ENCODE measurements around the gene S100P.

Gene S100P

DNA sequence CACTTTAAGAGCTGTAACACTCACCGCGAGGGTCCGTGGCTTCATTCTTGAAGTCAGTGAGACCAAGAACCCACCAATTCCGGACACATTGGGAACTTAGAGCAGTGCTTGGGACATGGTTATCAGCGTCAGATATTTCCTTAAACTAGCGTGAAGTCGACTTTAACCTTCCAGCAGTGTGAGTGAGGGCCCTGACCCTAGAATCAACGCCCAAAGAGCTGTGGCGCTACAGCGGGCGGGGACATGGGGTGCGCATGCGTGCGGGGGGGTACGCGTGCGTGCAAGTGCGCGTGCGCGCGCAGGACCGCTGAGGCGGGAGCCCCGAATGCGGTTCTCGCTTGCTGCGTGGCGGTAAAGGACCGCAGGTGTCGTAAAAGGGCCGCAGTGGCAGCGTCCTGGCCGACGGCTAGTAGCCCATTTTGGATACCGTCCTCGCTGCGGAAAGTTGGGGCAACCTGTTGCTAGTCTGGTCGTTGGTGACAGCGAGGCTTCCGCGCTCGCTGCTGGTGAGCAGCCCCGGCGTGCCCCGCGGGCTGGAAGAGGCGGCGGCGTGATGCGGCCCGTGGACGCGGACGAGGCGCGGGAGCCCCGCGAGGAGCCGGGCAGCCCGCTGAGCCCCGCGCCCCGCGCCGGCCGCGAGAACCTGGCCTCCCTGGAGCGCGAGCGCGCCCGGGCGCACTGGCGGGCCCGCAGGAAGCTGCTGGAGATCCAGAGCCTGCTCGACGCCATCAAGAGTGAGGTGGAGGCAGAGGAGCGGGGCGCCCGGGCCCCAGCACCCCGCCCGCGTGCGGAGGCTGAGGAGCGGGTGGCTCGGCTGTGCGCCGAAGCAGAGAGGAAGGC, 19.8 kb upstream of the S100P start:
- DNase-seq: peak; percentile 95

DNA sequence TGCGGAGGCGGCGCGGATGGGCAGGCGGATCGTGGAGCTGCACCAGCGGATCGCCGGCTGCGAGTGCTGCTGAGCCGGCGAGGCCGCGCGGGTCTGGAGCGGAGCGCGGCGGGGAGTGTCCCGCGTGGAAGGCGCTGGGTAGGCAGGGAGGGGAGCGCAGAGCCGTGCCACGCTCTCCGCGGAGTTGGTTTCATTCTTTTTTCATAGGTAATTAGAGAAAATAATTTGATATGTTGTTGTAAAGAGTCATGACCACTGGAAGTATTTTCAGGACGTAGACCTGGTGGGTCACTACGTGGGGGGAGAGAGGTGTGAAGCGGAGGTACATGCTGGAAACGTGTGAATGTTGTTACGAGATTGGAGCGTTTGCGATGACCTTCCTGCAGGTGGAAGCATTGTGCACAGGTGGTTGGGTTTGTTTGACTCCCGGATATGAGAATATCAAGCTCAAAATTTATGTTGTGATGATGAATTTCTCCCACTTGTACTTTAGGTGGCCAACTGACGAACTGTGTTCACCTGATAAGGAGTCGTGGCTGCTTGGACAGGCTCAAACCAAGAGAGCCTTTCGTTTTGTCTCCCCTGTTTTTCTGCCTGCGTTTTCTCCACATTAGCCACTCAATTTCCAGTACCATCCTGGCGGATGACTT, 19.1 kb upstream of the S100P start:
- no peak for DNase-seq

DNA sequence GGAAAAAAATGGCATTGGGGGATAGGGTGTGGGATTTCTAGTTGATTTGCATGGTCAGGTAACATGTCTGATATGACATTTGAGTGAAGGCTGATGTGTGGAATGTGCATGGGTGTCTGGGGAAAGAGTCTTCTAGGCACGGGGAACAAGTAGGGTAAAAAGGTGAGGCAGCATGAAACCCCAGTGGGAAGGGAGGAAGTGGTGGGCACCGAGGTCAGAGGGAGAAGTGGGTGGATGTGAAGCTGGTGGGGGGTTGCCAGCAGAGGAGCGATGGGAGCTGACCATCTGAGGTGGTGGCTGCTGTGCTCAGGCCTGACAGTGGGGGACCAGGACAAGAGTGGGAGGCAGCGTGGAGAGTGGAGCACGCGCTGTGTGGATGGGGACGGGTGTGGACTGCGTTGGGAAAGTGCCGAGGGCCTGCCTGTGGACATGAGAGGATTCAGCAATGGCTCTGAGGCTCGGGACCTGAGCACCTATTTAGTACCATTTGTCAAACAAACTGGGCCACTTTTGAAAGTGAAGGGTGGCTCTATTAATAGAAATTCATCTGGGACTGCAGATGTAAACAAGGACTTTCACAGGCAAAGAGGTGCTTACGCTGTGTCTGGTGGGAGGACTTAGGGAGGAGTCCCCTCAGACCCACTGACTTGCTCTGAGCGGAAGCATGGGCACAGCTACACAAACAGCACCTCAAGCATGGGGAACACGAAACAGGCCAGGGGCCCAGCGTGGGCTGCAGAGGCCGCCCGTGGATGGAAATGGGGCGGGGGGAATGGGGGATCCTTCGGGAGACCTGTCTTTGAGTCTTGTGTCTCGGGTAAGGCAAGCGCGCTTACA, 16.7 kb upstream of the S100P start:
- DNase-seq: no peak

DNA sequence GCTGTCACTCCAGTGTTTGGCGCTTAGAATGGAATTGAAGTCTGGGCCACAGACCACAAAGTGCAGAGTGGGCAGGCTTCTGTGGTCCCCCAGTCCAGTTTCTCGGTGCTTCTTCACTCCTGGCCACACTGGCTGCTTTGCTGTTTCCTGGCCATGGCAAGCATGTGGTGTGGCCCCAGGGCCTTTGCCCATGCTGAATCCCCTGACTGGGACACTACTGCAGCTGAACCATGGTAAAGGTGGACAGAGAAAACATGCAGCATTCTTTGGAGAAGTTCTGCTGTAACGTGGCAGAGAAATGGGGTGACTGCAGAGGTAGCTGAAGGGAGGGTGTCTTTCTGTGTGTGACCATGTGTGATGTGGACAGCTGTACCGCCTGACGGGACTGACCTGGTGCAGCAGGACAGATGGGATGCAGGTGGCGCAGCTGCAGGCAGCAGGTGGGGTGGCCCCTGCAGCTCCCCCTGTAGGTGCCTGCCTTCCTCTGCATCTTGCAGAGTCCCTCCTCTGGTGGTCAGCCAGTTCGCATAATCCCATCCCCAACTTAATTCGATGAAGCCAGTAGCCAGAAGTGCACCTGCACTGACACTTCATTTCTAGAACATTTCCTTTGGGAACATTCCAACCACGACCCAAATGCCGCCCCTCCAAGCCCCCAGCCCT, 13.2 kb upstream of the S100P start:
- no peak for DNase-seq

DNA sequence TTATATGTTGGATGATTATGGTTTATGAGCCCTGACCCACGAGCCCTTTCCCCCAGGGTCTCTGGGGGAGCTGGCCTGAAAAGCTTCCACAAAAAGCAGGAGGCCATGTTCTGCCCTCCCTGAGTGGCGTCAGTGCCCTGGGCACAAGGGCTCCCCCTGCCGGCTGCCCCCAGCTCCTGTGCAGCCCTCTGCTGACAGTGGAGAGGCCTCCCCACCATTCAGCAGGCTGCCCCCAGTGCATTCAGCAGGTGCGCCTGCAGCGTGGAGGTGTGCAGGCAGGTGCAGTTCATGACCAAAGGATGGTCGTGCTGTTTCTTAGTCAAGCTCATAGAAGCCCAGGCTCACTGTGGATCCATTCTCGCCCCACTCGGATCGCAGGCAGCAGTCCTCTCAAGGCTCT, 12.5 kb upstream of the S100P start:
- DNase-seq: no peak

DNA sequence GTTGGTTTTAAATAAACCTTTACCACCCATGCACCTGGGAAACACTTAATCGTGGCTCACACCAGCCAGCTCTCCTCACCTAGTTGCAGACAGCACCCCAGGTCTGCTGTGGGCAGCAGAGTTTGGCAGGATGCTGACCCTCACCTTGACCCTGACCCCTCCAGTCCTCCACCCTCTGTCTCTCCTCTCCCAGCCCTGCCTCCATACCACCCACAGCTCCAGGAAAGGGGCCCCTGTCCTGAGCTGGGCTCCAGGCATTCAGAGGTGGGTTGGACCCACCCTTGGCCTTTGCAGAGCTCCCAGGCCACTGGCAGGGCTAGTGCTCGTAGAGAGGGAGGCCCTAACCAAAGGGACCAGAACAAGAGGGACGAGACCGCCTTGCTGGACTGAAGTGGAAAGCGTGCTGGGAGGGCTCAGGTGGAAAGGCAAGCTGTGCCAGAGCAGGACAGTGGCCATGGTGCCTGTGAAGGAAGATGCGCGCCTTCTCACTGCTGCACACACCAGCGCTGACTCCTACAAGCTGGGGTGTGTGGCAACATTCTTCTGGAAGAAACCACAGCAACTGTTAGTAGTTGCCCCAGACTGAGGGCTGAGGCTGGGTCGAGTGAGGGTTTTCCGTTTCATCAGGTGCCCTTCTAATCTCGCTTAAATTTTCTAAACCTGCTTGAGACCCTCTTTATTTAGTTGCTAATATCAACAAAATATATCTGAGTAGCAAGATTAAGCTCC, 10.7 kb upstream of the S100P start:
- no peak for DNase-seq

DNA sequence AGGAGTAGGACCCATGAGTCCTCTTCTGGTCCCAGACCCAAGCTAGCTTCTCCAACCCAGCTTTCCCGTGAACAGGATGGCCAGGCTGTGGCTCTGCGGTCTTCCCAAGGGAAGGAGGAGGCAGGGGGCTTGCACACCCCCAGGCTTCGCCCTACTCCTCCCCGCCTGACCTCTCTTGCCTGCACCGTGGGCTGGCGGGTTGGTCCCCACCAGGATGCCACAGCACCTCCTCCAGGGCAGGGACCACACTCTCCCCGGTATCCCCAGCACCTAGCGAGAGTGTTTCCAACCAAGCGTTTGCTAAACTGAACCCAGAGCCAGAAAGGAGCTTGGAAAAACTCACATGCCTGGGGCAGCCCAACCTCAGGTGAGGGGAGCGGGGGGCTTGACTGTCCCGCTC, 9.0 kb upstream of the S100P start:
- no peak for DNase-seq

DNA sequence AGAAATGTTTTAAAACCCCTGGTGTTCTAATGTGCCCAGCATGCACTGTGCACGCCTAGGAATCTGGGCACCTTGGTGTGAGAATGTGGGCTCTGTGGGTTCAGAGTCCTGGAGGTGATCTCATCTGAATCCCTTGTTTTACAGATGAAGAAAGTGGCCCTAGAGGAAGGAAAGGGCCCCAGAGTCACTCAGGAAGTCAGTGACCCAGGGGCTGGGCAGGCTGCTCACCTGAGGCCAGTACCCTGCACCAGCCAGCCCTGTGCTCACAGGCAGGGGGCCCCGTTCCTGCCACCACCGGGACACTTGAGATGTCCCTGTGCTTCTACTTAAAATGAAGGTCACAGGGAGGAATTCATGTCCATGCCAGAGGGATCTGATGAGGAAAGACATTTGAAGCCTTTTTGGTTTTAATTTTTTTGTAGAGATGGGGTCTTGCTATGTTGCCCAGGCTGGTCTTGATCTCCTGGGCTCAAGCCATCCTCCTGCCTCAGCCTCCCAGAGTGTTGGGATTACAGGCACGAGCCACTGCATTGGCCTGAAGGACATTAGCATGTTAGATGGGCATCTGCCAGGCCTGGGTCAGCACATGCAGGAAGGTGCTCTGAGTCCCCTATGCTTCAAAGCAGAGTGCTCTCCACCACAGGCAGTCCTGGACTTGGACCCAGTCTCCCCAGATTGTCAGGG, 7.4 kb upstream of the S100P start:
- peak; percentile 35 for DNase-seq

DNA sequence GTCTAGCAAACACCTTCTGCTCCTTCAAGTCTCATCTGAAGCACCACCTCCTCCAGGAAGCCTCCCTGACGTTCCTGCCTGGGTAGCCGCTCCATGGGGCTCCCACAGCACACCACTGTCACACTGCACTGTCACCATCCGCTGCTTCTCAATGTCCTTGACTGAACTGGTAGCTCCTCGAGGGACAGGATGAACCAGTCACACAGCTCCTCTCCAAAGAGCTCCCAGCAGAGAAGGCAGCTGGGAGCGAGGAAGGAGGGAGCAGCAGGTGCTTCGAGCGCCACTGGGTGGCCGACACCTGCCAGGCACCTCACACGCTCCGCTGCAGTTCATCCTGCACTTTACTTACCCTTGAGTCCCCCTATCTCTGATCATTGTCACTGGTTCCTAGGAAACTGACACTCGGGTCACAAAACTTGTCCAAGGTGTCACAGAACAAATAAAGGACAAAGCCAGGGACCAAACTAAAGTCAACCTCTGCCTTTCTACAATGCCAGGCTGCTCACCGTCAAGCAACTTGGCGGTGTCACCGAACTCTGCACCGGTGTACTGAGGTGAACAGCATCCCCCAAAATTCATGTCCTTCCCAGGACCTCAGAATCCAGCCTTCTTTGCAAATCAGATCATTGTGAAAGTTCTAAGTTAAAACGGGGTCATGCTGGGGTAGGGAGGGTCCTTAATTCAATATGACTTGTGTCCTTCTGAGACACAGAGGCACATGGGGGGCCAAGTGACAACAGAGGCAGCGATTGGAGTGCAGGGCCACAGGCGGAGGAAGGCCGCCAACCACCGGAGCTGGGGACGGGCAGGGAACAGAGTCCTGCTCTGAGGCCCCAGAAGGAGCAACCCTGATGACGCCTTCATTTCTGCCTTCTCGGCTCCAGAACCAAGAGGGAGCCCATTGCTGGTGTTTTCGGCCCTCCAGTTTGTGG, 5.5 kb upstream of the S100P start:
- no peak for DNase-seq

DNA sequence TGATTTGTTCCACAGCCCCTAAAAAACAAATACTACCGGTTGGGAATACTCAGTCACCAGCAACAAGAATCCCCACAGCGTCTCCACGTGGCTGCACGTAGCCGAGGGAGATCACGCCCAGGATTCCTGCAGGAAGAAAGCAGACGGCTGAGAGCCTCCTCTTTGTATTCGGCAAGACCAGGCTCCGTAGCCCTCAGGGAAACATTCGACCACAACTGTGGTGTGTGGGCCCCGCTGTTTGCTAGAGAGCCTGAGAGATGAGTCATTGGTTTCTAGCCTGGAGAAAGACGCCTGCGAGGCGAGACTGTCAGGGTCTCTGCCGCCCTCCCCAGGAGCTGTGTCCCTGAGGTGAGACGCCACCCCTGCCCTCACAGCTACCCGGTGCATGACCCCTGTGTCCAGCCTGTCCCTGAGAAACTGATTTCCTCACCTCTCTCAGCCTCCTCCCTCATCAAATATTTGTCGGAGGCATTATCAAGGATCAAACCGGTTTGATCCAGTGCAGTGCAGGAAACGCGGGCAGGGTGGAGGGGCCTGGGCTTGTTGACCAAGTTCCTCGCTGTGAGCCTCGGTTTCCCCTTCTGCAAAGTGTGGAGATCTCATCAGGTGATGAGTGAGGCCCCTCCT, 4.7 kb upstream of the S100P start:
- DNase-seq: peak; percentile 99

DNA sequence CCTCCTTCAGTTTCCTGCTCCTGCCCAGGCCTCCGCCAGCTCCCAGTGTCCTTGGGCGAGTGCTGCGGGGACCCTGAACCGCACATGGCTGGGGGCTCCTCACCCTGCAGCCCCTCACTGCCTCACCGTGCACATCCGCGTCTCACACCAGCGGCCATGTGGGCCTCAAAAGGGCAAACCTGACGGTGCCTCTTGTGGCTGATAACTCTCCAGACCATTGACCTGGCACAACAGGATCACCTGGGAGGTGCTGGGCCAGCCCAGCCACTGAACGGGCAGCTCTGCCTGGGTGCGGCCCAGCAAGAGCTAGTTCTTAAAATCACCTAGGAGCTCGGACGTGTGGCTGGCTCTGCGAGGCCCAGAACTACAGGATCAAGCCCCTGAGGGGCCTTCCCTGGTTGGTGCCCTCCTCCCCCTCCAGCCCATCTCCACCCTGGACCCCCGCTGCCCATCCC, 4.1 kb upstream of the S100P start:
- DNase-seq: no peak

DNA sequence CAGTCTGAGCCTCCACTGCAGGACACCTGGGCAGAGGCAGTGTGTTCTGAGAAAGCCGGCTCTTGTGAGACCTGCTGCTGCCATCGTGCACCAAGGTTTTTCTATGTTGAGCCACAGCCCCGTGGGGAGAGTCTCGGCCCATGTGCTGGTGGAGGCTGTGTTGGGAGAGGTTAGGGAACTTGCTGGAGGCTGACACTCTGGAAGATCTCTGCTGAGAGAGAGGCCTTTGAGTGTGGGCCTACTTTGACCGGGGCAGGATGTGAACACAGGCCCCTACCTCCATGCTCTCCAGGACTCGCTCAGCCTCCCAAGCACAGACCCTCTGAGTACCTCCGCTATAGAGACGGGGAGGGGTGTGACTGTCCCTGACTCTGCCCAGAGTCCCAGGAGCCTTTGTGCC, 1.3 kb upstream of the S100P start:
- DNase-seq: no peak

DNA sequence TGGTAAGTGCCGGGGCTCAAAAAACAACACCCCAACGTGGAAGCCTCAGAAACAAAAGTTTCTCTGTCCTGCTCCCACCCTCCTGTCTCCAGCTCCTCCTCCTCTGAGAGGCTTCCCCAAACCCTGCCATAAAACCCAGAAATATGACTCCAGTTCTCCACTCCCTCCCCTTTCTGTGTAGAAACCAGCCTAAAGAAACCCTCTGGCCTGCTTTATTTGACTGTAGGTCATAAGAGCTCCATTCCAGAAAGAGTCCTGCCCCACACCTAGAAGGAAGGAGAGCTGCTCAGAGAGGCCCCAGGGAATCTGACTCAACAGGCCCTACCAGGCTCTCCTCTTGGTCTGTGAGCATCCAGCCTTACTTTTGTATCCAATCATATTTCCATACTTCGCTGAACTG, 872 bp upstream of the S100P start:
- DNase-seq: peak; percentile 75

DNA sequence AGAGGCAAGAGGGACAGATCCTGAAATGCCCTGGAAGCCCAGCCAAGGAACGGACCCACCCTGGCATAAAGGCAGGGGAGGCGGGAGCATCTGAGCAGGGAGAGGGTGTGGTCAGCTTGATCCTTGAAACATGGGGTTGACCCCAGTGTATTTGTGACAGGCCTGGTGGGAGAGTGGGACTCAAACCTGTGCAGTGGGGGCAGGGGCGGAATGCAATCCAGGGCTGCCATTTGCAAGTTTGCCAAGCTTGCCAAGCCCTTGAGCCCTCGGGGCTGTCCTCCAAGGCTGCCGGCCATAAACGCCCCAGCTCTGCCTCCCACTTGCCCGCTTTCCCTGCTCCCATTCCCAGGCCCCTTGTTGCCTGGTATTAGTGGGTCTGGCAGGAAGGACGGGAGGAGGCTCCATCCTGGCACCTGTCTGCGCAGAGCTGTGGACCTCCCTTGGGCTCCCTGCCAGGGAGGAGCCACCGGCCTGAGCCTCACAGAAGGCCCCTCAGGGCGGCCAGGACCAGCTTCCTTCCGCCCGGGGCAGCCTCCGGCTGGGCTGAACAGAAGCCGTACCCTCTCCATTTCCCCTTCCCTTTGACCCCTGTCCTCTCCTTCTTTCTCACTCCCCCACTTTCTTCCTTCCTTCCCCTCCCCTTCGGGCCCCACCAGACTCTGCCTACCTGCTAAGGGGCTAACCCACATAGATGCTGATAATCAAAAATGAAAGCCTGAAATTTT, 661 bp downstream of the S100P start:
- DNase-seq: no peak

DNA sequence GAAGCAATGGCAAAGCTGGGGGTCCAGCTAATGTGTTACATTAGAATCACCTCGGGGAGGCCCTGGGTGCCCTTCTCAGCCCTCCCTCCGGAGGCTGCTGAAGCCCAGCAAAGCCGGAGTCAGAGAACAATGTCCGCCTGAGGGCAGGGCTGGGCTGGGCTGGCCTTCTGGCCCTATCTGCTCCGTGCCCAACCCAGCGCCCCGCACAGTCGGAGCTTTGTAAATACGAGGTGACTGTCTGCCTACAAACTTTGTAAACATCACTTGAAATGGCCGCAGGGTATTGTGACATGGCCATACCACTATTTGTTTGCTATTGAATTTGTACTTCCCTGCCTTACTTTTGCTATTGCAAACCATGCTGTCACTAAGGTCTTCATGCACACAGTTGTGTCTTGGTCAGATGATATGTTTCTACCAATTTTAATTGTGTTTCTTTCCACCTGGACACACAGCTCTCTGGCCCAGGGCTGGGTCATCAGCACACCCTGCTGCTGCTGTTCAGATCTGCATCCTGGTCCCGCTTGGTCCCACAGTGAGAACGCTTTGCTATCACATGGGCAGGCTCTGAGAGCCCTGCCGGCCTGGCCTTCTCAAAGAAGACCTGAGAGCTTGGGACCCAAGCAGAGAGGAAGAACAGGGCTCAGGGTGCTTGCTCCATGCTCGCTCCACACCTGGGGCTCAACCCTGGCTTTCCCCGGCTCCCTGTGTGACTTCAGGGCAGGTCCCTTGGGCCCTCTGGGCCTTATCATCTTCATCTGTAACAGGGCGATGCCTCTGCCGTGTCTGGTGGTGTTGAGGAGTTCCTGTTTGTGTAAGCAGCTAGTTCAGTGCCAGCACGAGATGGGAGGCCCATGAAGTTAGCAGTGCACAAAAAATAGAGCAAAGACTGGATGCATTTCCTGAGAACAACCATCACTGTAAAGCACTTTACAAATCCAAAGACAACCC, 2.3 kb downstream of the S100P start:
- peak; percentile 48 for DNase-seq

DNA sequence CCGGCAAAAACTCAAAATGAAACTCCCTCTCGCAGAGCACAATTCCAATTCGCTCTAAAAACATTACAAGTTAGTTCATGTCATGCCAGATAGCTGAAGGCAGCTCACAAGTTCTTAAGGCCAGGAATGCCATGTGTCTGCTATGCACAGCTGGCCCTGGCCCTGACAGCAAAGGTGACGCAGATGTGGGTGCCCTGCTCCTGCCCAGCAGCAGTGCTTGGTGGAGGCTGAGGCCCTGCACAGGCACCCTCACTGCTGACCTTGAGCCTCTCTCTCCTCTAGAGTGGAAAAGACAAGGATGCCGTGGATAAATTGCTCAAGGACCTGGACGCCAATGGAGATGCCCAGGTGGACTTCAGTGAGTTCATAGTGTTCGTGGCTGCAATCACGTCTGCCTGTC, 2.9 kb downstream of the S100P start:
- DNase-seq: peak; percentile 50

DNA sequence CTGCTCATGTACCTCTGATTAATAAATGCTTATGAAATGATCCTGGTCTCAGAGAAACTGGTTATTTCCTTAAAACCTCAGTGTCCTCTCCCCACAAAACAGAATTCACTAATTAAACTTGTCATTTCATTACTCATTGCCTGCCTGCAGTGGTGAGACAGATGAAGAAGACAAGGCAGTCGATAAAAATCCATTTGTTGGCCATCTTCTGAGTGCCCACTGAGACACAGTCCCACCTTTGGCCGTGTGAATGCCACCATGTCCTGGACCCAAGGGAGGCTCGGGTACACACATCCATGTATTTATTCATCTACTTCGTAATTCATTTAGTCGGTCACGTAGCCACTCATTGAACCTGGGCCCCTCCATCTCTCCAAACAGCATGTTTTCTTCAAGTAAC, 3.5 kb downstream of the S100P start:
- DNase-seq: no peak

DNA sequence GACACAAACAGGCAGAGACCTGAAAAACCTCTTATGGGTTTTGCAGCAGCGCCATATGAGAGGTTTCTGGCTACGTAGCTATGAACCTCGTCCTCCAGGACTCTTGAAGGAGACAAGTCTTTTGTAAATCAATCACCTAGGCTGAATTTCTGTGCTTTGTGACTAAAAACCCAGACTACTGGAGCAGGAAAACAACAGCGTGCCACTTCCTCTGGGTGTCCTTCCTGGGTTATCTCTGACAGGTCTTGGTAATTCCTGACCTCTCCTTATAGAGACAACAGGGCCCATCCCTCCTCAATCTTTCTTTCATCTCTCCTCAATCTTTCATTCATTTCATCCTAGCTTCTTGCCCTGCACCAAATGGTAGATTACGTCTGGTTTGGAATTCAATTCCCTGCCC, 5.7 kb downstream of the S100P start:
- no peak for DNase-seq
